NCI-H1436 treated with DMSO at 0.1 percent for 48 hours (cell line): ENCODE results near the gene MYO1H.

Experiments
- DNase-seq: peaks from one replicate; lab custom pipeline; 2025; lab: John Stamatoyannopoulos, UW

The MYO1H gene

GRCh38 chr12:109493090-109493489, 145.4 kb downstream of the MYO1H start:
- DNase-seq: no peak

- no peak for DNase-seq
Measured at GRCh38 chr12:109493938-109494337, 146.2 kb downstream of the MYO1H start.

GRCh38 chr12:109494348-109494881, 146.7 kb downstream of the MYO1H start:
- no peak for DNase-seq

GRCh38 chr12:109495012-109495411, 147.3 kb downstream of the MYO1H start:
- DNase-seq: no peak

- DNase-seq: no peak
Measured at GRCh38 chr12:109496306-109496705, 148.6 kb downstream of the MYO1H start.

GRCh38 chr12:109497675-109498074, 150.0 kb downstream of the MYO1H start:
- DNase-seq: no peak
